Esophagus muscularis mucosa (tissue), 4 donors: ENCODE measurements around the gene PLK1. TPM values are rescaled to one million over a fixed set of nuclear protein-coding genes. Genes with fewer than 3 reads are reported as not detected.

ENCODE experiments used
- DNase-seq: peaks from one replicate; pipeline ENCODE4 v3.0.0-alpha.2; 2017; ENCODE audit errors: extremely low spot score
- H3K27ac ChIP-seq, 4 donors: fragments of 200-600 bp; sonication (generic); replicated peaks in 1 of 4; 1 replicate in 3 of 4; 2 replicates in 1 of 4; pipeline ENCODE4 v1.5.1; 2016 to 2019; ENCODE audit warnings: mild to moderate bottlenecking in 1 of 4
- H3K27me3 ChIP-seq, 4 donors: fragments of 200-600 bp; sonication (generic); one replicate each; pipeline versions ENCODE4 v1.5.1 to v1.6.0; 2016 to 2019
- H3K36me3 ChIP-seq, 4 donors: fragments of 200-600 bp; sonication (generic); one replicate each; pipeline ENCODE4 v1.5.1; 2016 to 2019
- H3K4me1 ChIP-seq, 4 donors: fragments of 200-600 bp; sonication (generic); one replicate each; pipeline ENCODE4 v1.5.1; 2016 to 2019
- H3K4me3 ChIP-seq, 4 donors: fragments of 200-600 bp; sonication (generic); 1 replicate in 2 of 4; 2 replicates in 2 of 4; pipeline ENCODE4 v1.5.1; 2016 to 2019; ENCODE audit warnings: mild to moderate bottlenecking in 4 of 4, moderate library complexity in 1 of 4
- H3K9me3 ChIP-seq, 4 donors: fragments of 200-600 bp; sonication (generic); 1 replicate in 3 of 4; 2 replicates in 1 of 4; pipeline ENCODE4 v1.5.1; 2016 to 2019
- EP300 ChIP-seq: sonication (generic); formaldehyde crosslinking; IDR thresholded peaks from one replicate; pipeline ENCODE4 v1.6.1; 2017; ENCODE audit warnings: antibody characterized with exemption
- POLR2A ChIP-seq: fragments of 450-650 bp; IDR thresholded peaks from one replicate; pipeline ENCODE4 v1.6.1; 2017; ENCODE audit warnings: antibody characterized with exemption, moderate library complexity, mild to moderate bottlenecking, low read depth
- POLR2AphosphoS5 ChIP-seq, 2 donors: sonication (generic); formaldehyde crosslinking; IDR thresholded peaks; one replicate each; pipeline ENCODE4 v1.6.1; 2017; ENCODE audit warnings: antibody characterized with exemption in 2 of 2
- WGBS: methylation state at CpG from one replicate; pipeline ENCODE4 v1.1.5; 2018; 5-methylcytosine and 5-hydroxymethylcytosine counted together
- intact Hi-C: fragments of 100-400 bp; cut with DNase I; formaldehyde crosslinking; loops from one replicate; pipeline ENCODE4 v1.15.1; 2023
- total RNA-seq, 4 donors: library from RNA; depleted of rRNA; stranded (reverse); fragments of >200 nt; gene quantifications; one replicate each; pipeline versions ENCODE4 v1.1.0 to v1.2.1, GENCODE V29; 2016
- TF ChIP-seq, protein P1 (sequence below), 3 experiments: fragments of 200-600 bp in 2 of 3; fragments of 450-650 bp in 1 of 3; sonication (generic) in 2 of 3; IDR thresholded peaks; one replicate each; pipeline ENCODE4 v1.5.1; 2017 to 2019; ENCODE audit warnings: antibody characterized with exemption in 3 of 3, mild to moderate bottlenecking in 2 of 3, moderate library complexity in 1 of 3

The PLK1 gene
- total RNA-seq, 4 donors from 2014 or later: 0.42 to 2.1 (median 1.3) TPM

DNA sequence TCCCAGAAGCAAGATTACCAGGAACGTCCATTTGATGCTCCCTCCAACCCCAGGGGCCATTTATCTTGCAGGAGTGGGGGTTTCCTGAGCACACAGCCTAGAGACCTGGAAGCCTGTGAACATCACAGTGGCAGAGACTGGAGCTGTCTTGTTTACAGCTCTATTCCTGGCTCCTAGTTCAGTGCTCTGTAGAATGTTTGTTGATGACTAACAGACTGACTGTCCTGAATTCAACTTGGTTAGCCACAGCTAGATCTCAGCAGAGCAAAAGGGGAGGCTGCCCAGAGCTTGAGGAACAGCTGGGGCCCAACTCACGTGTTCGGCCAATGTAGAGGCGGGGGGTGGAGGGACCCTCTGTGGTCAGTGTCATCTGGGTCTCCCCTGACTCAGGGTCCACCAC, 27.8 kb downstream of the PLK1 start:
- Histone ChIP-seq H3K27ac (no peak overlapping the region), H3K27me3 (peaks cover 0 to 51% (median 0%) of the 10 kb centered on the region in 4 donors), H3K4me1 (no peaks in the 10 kb centered on the region), H3K9me3 (peaks cover 0 to 35% (median 13%) of the 10 kb centered on the region in 4 donors), H3K4me3 (no peak overlapping the region), H3K36me3 (no peaks in the 10 kb centered on the region)
- DNase-seq: no peak
- no peak for TF ChIP-seq EP300
- no peak for TF ChIP-seq POLR2AphosphoS5 (IDR thresholded peaks at IDR 0.05)
- TF ChIP-seq POLR2A: no peak
- TF ChIP-seq, protein P1, sequence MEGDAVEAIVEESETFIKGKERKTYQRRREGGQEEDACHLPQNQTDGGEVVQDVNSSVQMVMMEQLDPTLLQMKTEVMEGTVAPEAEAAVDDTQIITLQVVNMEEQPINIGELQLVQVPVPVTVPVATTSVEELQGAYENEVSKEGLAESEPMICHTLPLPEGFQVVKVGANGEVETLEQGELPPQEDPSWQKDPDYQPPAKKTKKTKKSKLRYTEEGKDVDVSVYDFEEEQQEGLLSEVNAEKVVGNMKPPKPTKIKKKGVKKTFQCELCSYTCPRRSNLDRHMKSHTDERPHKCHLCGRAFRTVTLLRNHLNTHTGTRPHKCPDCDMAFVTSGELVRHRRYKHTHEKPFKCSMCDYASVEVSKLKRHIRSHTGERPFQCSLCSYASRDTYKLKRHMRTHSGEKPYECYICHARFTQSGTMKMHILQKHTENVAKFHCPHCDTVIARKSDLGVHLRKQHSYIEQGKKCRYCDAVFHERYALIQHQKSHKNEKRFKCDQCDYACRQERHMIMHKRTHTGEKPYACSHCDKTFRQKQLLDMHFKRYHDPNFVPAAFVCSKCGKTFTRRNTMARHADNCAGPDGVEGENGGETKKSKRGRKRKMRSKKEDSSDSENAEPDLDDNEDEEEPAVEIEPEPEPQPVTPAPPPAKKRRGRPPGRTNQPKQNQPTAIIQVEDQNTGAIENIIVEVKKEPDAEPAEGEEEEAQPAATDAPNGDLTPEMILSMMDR (IDR thresholded peaks at IDR 0.05): no peak
- intact Hi-C loops: no loop called here
- WGBS: 83% methylated on average over 4 of the region's 4 CpGs

DNA sequence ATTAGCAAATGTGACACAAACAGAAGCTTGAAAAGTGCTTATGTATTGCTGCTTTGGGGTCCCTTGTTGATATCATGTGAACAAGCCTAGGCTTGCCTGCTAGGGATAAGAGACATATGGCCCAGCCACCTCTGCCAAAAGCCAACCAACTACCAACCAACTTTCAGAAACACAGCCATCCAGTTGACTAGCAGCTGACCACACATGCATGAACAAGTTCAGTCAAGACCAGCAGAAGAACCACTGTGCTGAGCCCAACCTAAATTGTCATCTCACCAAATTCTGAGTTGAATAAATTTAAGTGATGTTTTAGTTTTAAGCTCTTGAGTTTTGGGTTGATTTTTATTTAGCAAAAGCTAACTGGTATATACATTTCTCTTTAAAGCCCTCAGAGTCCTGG, 30.8 kb downstream of the PLK1 start:
- H3K9me3 ChIP-seq: peaks cover 0 to 27% (median 7%) of the 10 kb centered on the region in 4 donors
- H3K36me3 ChIP-seq: no peaks in the 10 kb centered on the region
- H3K27ac ChIP-seq: no peak overlapping the region
- no peak for TF ChIP-seq EP300
- TF ChIP-seq POLR2AphosphoS5 (IDR thresholded peaks at IDR 0.05): no peak
- TF ChIP-seq, protein P1 (IDR thresholded peaks at IDR 0.05): no peak
- TF ChIP-seq POLR2A: no peak
- intact Hi-C loops: no loop called here
- DNase-seq: no peak
- no peaks in the 10 kb centered on the region for H3K4me1 ChIP-seq
- no peak overlapping the region for H3K4me3 ChIP-seq
- peaks cover 0 to 67% (median 3%) of the 10 kb centered on the region in 4 donors for H3K27me3 ChIP-seq

DNA sequence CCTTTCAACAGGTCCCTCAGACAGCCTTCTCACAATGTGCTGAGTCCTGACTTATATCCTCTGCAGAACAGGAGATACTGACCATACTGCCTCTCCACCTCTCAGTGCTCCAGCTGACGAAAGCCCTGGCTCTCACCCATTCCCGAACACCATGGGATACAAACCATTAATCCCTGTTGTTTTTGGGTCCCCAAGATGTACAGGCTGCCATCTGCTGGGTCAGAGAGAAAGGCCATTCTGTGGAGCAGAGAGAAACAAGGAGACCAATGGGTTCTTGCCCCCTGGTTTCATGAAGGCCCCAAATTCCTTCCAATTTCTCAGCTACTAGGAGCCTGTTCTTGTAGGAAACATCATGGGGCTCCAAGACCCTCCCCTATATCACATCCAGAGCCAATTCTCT, 31.3 kb downstream of the PLK1 start:
- no peak overlapping the region for H3K4me3 ChIP-seq
- no peak overlapping the region for H3K27ac ChIP-seq
- intact Hi-C loops: no loop called here
- TF ChIP-seq, protein P1 (IDR thresholded peaks at IDR 0.05): no peak
- TF ChIP-seq POLR2A: no peak
- H3K27me3 ChIP-seq: peaks cover 0 to 67% (median 3%) of the 10 kb centered on the region in 4 donors
- peaks cover 0 to 27% (median 7%) of the 10 kb centered on the region in 4 donors for H3K9me3 ChIP-seq
- DNase-seq: no peak
- no peaks in the 10 kb centered on the region for H3K4me1 ChIP-seq
- WGBS: 80% methylated on average over 2 of the region's 2 CpGs
- no peaks in the 10 kb centered on the region for H3K36me3 ChIP-seq

DNA sequence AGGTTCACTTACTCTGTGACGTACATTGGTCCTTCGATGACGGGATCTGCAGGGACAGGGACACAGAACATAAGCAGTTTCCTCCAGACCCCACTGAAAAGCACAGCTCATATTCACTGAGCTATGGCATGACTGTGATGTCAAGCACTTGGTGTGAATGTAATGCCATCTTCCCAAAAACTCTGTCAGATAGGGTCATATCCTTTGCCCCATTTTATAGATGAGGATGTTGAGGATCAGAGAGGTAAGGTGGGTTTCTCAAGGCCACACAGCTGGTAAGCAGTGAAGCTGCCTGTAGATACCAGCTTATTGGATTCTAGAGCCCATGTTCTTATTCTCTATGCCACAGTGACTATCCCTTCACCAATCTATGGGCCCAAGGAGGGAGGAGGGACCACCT, 31.8 kb downstream of the PLK1 start:
- Histone ChIP-seq H3K4me3 (no peak overlapping the region), H3K27me3 (peaks cover 0 to 69% (median 3%) of the 10 kb centered on the region in 4 donors), H3K36me3 (no peaks in the 10 kb centered on the region), H3K4me1 (no peaks in the 10 kb centered on the region), H3K9me3 (peaks cover 0 to 27% (median 7%) of the 10 kb centered on the region in 4 donors), H3K27ac (no peak overlapping the region)
- no peak for TF ChIP-seq POLR2A
- no peak for TF ChIP-seq POLR2AphosphoS5 (IDR thresholded peaks at IDR 0.05)
- TF ChIP-seq EP300: no peak
- TF ChIP-seq, protein P1 (IDR thresholded peaks at IDR 0.05): no peak
- DNase-seq: no peak
- intact Hi-C loops: no loop called here
- 95% methylated on average over 3 of the region's 3 CpGs for WGBS

DNA sequence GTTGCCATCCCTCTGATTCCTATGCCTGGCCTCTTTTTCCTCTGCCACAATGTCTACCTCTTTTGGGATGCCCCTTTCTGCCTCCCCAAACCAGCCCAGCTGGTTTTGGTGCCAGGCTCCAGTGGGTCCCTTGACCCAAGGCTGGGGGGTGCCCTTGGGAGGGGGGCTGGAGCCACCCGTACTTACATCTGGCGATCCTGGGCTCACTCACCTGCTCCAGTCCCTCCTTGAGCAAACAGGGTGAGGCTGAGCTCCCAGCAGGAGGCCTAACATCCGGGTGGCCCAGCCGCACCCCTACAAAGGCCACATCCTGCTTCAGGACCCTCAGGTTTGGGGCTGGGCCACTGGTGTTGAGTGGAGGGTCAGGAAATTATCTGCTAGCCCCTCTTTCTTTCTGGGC, 33.1 kb downstream of the PLK1 start:
- no peak overlapping the region for H3K4me3 ChIP-seq
- DNase-seq: no peak

More for the DNA sequence above, 33.1 kb downstream of the PLK1 start:
- WGBS: 59% methylated on average over 4 of the region's 4 CpGs
- Histone ChIP-seq H3K27ac (no peak overlapping the region), H3K27me3 (peaks cover 0 to 69% (median 3%) of the 10 kb centered on the region in 4 donors), H3K4me1 (no peaks in the 10 kb centered on the region), H3K9me3 (peaks cover 0 to 27% (median 7%) of the 10 kb centered on the region in 4 donors), H3K36me3 (no peaks in the 10 kb centered on the region)
- intact Hi-C loops: no loop called here
- TF ChIP-seq, protein P1 (IDR thresholded peaks at IDR 0.05): no peak
- TF ChIP-seq POLR2AphosphoS5 (IDR thresholded peaks at IDR 0.05) (no peak), POLR2A (no peak), EP300 (no peak)
